HG03280 (cell line): Measurements from ENCODE around the gene TMEM129.

Experiments used
- ATAC-seq: cut with Tn5 transposase; IDR thresholded peaks from one replicate; pipeline ENCODE4 v1.9.1; 2021; ENCODE audit warnings: mild to moderate bottlenecking, moderate library complexity; ENCODE audit not compliant: unreplicated experiment

The TMEM129 gene

GRCh38 chr4:1721003-1721665, at the start of gene TMEM129, which contains the start of gene TACC3:
TSS of gene TMEM129 (minus strand) at chr4:1721323. CDS start at chr4:1720837, 486 bp downstream.
TSS of gene TACC3 (plus strand) at chr4:1721521. CDS start at chr4:1723422, 1,901 bp downstream.
- peak; percentile 85 for ATAC-seq

- no peak for ATAC-seq
Observed at GRCh38 chr4:1770791-1771231, 49.7 kb upstream of the TMEM129 start.

- ATAC-seq: no peak
Observed at GRCh38 chr4:1770245-1770644, 49.1 kb upstream of the TMEM129 start.

- ATAC-seq: no peak
Observed at GRCh38 chr4:1769692-1770091, 48.6 kb upstream of the TMEM129 start.

- ATAC-seq: no peak
Observed at GRCh38 chr4:1768367-1769034, 47.4 kb upstream of the TMEM129 start.

GRCh38 chr4:1767770-1768366, 46.7 kb upstream of the TMEM129 start:
- ATAC-seq: no peak

- no peak for ATAC-seq
Observed at GRCh38 chr4:1767061-1767769, 46.1 kb upstream of the TMEM129 start.

GRCh38 chr4:1766106-1767060, 45.3 kb upstream of the TMEM129 start:
- ATAC-seq: no peak

- ATAC-seq: no peak
Observed at GRCh38 chr4:1765409-1766072, 44.4 kb upstream of the TMEM129 start.

- ATAC-seq: no peak
Observed at GRCh38 chr4:1764670-1765069, 43.5 kb upstream of the TMEM129 start.

- ATAC-seq: no peak
Observed at GRCh38 chr4:1763550-1764080, 42.5 kb upstream of the TMEM129 start.

GRCh38 chr4:1763070-1763549, 42.0 kb upstream of the TMEM129 start:
- no peak for ATAC-seq

- ATAC-seq: no peak
Observed at GRCh38 chr4:1762264-1763010, 41.3 kb upstream of the TMEM129 start.

- ATAC-seq: no peak
Observed at GRCh38 chr4:1761130-1761689, 40.1 kb upstream of the TMEM129 start.

GRCh38 chr4:1760521-1761071, 39.5 kb upstream of the TMEM129 start:
- ATAC-seq: no peak

- ATAC-seq: no peak
Observed at GRCh38 chr4:1759818-1760223, 38.7 kb upstream of the TMEM129 start.

GRCh38 chr4:1759170-1759817, 38.2 kb upstream of the TMEM129 start:
- ATAC-seq: no peak
